ENCODE data around the gene UBA52. TPM values are rescaled to one million over a fixed set of nuclear protein-coding genes. Genes with fewer than 3 reads are reported as not detected.

The UBA52 gene
- total and polyA plus RNA-seq, 2 experiments from 2014 or later: 470 to 561 TPM

GRCh38 chr19:18620311-18620710 lies 48.7 kb downstream of the UBA52 start:
- H3K4me3 ChIP-seq: no peak overlapping the region
- H3K36me3 ChIP-seq (replicated peaks; ENCODE audit: insufficient read depth, low read depth): no peaks in the 10 kb centered on the region
- no peaks in the 10 kb centered on the region for H3K9me2 ChIP-seq (replicated peaks; ENCODE audit: insufficient read depth)
- H3K4me2 ChIP-seq: no peak overlapping the region
- WGBS (ENCODE audit: low lambda C conversion rate, missing lambda C conversion rate): 92% methylated on average over 10 of the region's 10 CpGs
- DNase-seq (ENCODE audit: low spot score): no peak
- H3K9me3 ChIP-seq (ENCODE audit: low read depth): no peaks in the 10 kb centered on the region
- TF ChIP-seq EZH2phosphoT487 (IDR thresholded peaks at IDR 0.05; ENCODE audit: low read depth, severe bottlenecking, unreplicated experiment): no peak
- no peak for TF ChIP-seq CTCF (IDR thresholded peaks at IDR 0.05; ENCODE audit: poor library complexity)
- no peak for TF ChIP-seq EZH2 (IDR thresholded peaks at IDR 0.05; ENCODE audit: borderline replicate concordance)
- no peaks in the 10 kb centered on the region for H3K4me1 ChIP-seq (ENCODE audit: insufficient read depth)
- peaks cover 7% of the 10 kb centered on the region for H3K27me3 ChIP-seq
- no peaks in the 10 kb centered on the region for H3K79me2 ChIP-seq
- no peaks in the 10 kb centered on the region for H4K20me1 ChIP-seq (ENCODE audit: insufficient read depth, poor library complexity, severe bottlenecking)
- no peak overlapping the region for H2AFZ ChIP-seq
- no peak overlapping the region for H3K27ac ChIP-seq

- DNase-seq (ENCODE audit: low spot score): no peak
- TF ChIP-seq EZH2phosphoT487 (IDR thresholded peaks at IDR 0.05; ENCODE audit: low read depth, severe bottlenecking, unreplicated experiment): no peak
- no peak for TF ChIP-seq EZH2 (IDR thresholded peaks at IDR 0.05; ENCODE audit: borderline replicate concordance)
- H3K4me2 ChIP-seq: no peak overlapping the region
- WGBS (ENCODE audit: low lambda C conversion rate, missing lambda C conversion rate): 80% methylated on average over 7 of the region's 7 CpGs
- peaks cover 1% of the 10 kb centered on the region for H3K27me3 ChIP-seq
- no peak overlapping the region for H3K4me3 ChIP-seq
- no peaks in the 10 kb centered on the region for H3K36me3 ChIP-seq (replicated peaks; ENCODE audit: insufficient read depth, low read depth)
- no peaks in the 10 kb centered on the region for H3K9me2 ChIP-seq (replicated peaks; ENCODE audit: insufficient read depth)
- H3K4me1 ChIP-seq (ENCODE audit: insufficient read depth): no peaks in the 10 kb centered on the region
- H3K9me3 ChIP-seq (ENCODE audit: low read depth): no peaks in the 10 kb centered on the region
- H2AFZ ChIP-seq: no peak overlapping the region
- no peaks in the 10 kb centered on the region for H4K20me1 ChIP-seq (ENCODE audit: insufficient read depth, poor library complexity, severe bottlenecking)
- H3K79me2 ChIP-seq: no peaks in the 10 kb centered on the region
- H3K27ac ChIP-seq: no peak overlapping the region
These were observed 49.2 kb downstream of the UBA52 start for GRCh38 chr19:18620902-18621301.

GRCh38 chr19:18626906-18627305 lies 55.2 kb downstream of the UBA52 start:
- Histone ChIP-seq H3K4me2 (no peak overlapping the region), H3K36me3 (replicated peaks; ENCODE audit: insufficient read depth, low read depth) (no peaks in the 10 kb centered on the region), H3K27me3 (no peaks in the 10 kb centered on the region), H3K9me3 (ENCODE audit: low read depth) (no peaks in the 10 kb centered on the region), H2AFZ (no peak overlapping the region), H3K79me2 (no peaks in the 10 kb centered on the region), H4K20me1 (ENCODE audit: insufficient read depth, poor library complexity, severe bottlenecking) (no peaks in the 10 kb centered on the region), H3K9me2 (replicated peaks; ENCODE audit: insufficient read depth) (no peaks in the 10 kb centered on the region), H3K27ac (no peak overlapping the region), H3K4me1 (ENCODE audit: insufficient read depth) (no peaks in the 10 kb centered on the region), H3K4me3 (no peak overlapping the region)
- TF ChIP-seq CTCF (IDR thresholded peaks at IDR 0.05; ENCODE audit: poor library complexity) (no peak), EZH2 (IDR thresholded peaks at IDR 0.05; ENCODE audit: borderline replicate concordance) (no peak), EZH2phosphoT487 (IDR thresholded peaks at IDR 0.05; ENCODE audit: low read depth, severe bottlenecking, unreplicated experiment) (no peak)
- whole genome bisulfite sequencing (ENCODE audit: low lambda C conversion rate, missing lambda C conversion rate): 54% methylated on average over 2 of the region's 2 CpGs
- DNase-seq (ENCODE audit: low spot score): no peak

Other genes with a start within 250 kb of the UBA52 start
- 185 and 202 TPM in 2 replicates for gene LSM4, start 248.8 kb upstream of the UBA52 start, total RNA-seq
- 218 and 226 TPM in 2 replicates for gene LSM4, start 248.8 kb upstream of the UBA52 start, polyA plus RNA-seq
- 35.0 and 36.1 TPM in 2 replicates for gene PGPEP1, start 231.3 kb upstream of the UBA52 start, total RNA-seq
- gene PGPEP1, start 231.3 kb upstream of the UBA52 start, polyA plus RNA-seq: 24.8 and 26.8 TPM in 2 replicates
- gene GDF15, start 185.7 kb upstream of the UBA52 start, total RNA-seq: 106 and 123 TPM in 2 replicates
- gene GDF15, start 185.7 kb upstream of the UBA52 start, polyA plus RNA-seq: 175 and 185 TPM in 2 replicates
- gene LRRC25, start 174.2 kb upstream of the UBA52 start, total RNA-seq: 0.16 TPM in 1 of 2 replicates, not detected in the other
- gene LRRC25, start 174.2 kb upstream of the UBA52 start, polyA plus RNA-seq: 0.36 and 1.5 TPM in 2 replicates
- 55.8 and 72.6 TPM in 2 replicates for gene SSBP4, start 152.5 kb upstream of the UBA52 start, total RNA-seq
- gene SSBP4, start 152.5 kb upstream of the UBA52 start, polyA plus RNA-seq: 156 and 169 TPM in 2 replicates
- 51.5 and 54.9 TPM in 2 replicates for gene ISYNA1, start 133.7 kb upstream of the UBA52 start, total RNA-seq
- gene ISYNA1, start 133.7 kb upstream of the UBA52 start, polyA plus RNA-seq: 144 and 188 TPM in 2 replicates
- 3.9 and 11.0 TPM in 2 replicates for gene ELL, start 49.8 kb upstream of the UBA52 start, total RNA-seq
- gene ELL, start 49.8 kb upstream of the UBA52 start, polyA plus RNA-seq: 15.0 and 18.1 TPM in 2 replicates
- 183 and 195 TPM in 2 replicates for gene FKBP8, start 28.3 kb upstream of the UBA52 start, total RNA-seq
- 247 and 262 TPM in 2 replicates for gene FKBP8, start 28.3 kb upstream of the UBA52 start, polyA plus RNA-seq
- gene KXD1, start 14.0 kb upstream of the UBA52 start, total RNA-seq: 76.3 and 91.7 TPM in 2 replicates
- gene KXD1, start 14.0 kb upstream of the UBA52 start, polyA plus RNA-seq: 85.7 and 89.2 TPM in 2 replicates
- 59.9 and 62.6 TPM in 2 replicates for gene REX1BD, start 16.9 kb downstream of the UBA52 start, total RNA-seq
- 105 and 131 TPM in 2 replicates for gene REX1BD, start 16.9 kb downstream of the UBA52 start, polyA plus RNA-seq
- gene CRLF1, start 34.9 kb downstream of the UBA52 start, total RNA-seq: 8.6 and 13.9 TPM in 2 replicates
- gene CRLF1, start 34.9 kb downstream of the UBA52 start, polyA plus RNA-seq: 28.4 and 42.2 TPM in 2 replicates
- 0.40 and 1.5 TPM in 2 replicates for gene TMEM59L, start 41.0 kb downstream of the UBA52 start, total RNA-seq
- gene TMEM59L, start 41.0 kb downstream of the UBA52 start, polyA plus RNA-seq: 4.9 and 9.1 TPM in 2 replicates
- gene KLHL26, start 65.2 kb downstream of the UBA52 start, total RNA-seq: 4.1 and 5.0 TPM in 2 replicates
- 3.9 and 7.6 TPM in 2 replicates for gene KLHL26, start 65.2 kb downstream of the UBA52 start, polyA plus RNA-seq
- gene CRTC1, start 111.8 kb downstream of the UBA52 start, total RNA-seq: 2.0 and 2.5 TPM in 2 replicates
- gene CRTC1, start 111.8 kb downstream of the UBA52 start, polyA plus RNA-seq: 4.5 and 4.8 TPM in 2 replicates
- gene COMP, start 219.4 kb downstream of the UBA52 start, total RNA-seq: 2.8 and 3.0 TPM in 2 replicates
- 12.5 and 16.3 TPM in 2 replicates for gene COMP, start 219.4 kb downstream of the UBA52 start, polyA plus RNA-seq

All from hepatocyte (in vitro differentiated cells).